WTC11 (cell line): ENCODE measurements around the gene CTDNEP1. TPM values are rescaled to one million over a fixed set of nuclear protein-coding genes. Genes with fewer than 3 reads are reported as not detected.

Experiments
- ATAC-seq: fragments of 200-7000 bp; cut with Tn5 transposase; 2 replicates; pipeline ENCODE4 v1.10.0; 2021; ENCODE audit warnings: mild to moderate bottlenecking, moderate library complexity
- CTCF ChIA-PET: fragments of 300-600 bp; sonication (Branson Sonifier 250); formaldehyde crosslinking; loops from one replicate; lab custom pipeline; 2021; ENCODE audit warnings: antibody characterized with exemption; lab: Charles Lee
- POLR2A ChIA-PET: fragments of 350-600 bp; sonication (Branson Sonifier 250); formaldehyde crosslinking; loops from one replicate; lab custom pipeline; 2021; ENCODE audit warnings: antibody characterized with exemption; lab: Charles Lee
- DNase-seq: peaks from one replicate; pipeline ENCODE4 v3.0.0; 2021; ENCODE audit warnings: low spot score
- H3K27ac Mint-ChIP-seq: 2 replicates; pipeline ENCODE4 v1.8.0; 2021; ENCODE audit warnings: mixed read lengths
- H3K27me3 Mint-ChIP-seq: 2 replicates; pipeline ENCODE4 v1.8.0; 2021; ENCODE audit warnings: low read depth, mild to moderate bottlenecking, moderate library complexity, mixed read lengths
- H3K36me3 Mint-ChIP-seq: 2 replicates; pipeline ENCODE4 v1.8.0; 2021; ENCODE audit warnings: mixed read lengths
- H3K4me1 Mint-ChIP-seq: 2 replicates; pipeline ENCODE4 v1.8.0; 2022; ENCODE audit warnings: mixed read lengths
- H3K4me3 Mint-ChIP-seq: 2 replicates; pipeline ENCODE4 v1.8.0; 2021; ENCODE audit warnings: mild to moderate bottlenecking, moderate library complexity, mixed read lengths
- H3K9me3 Mint-ChIP-seq: 2 replicates; pipeline ENCODE4 v1.8.0; 2021; ENCODE audit warnings: mixed read lengths
- AR ChIP-seq: fragments of 250-450 bp; sonication (Bioruptor Pico); IDR thresholded peaks from 2 replicates; pipeline ENCODE4 v1.9.0; 2021; ENCODE audit warnings: mild to moderate bottlenecking
- ATF1 ChIP-seq: sonication (generic); formaldehyde crosslinking; IDR thresholded peaks from 2 replicates; pipeline ENCODE4 v1.8.1; 2023; ENCODE audit warnings: mild to moderate bottlenecking, moderate library complexity, missing genetic modification reagents
- CREB1 ChIP-seq: sonication (generic); formaldehyde crosslinking; IDR thresholded peaks from 2 replicates; pipeline ENCODE4 v1.8.0; 2023; ENCODE audit warnings: mild to moderate bottlenecking, missing genetic modification reagents
- E2F4 ChIP-seq: sonication (generic); formaldehyde crosslinking; IDR thresholded peaks from 2 replicates; pipeline ENCODE4 v1.8.1; 2022; ENCODE audit warnings: low read depth, mild to moderate bottlenecking, moderate library complexity, missing genetic modification reagents, borderline replicate concordance
- ETV6 ChIP-seq: sonication (generic); formaldehyde crosslinking; IDR thresholded peaks from 2 replicates; pipeline ENCODE4 v1.8.1; 2022; ENCODE audit warnings: mild to moderate bottlenecking, missing genetic modification reagents
- FOXJ3 ChIP-seq: sonication (generic); formaldehyde crosslinking; IDR thresholded peaks from 2 replicates; pipeline ENCODE4 v1.9.0; 2021; ENCODE audit warnings: missing genetic modification reagents, mild to moderate bottlenecking, borderline replicate concordance
- FOXP1 ChIP-seq: sonication (generic); formaldehyde crosslinking; IDR thresholded peaks from 2 replicates; pipeline ENCODE4 v1.8.0; 2022; ENCODE audit warnings: missing genetic modification reagents, mild to moderate bottlenecking, moderate library complexity, borderline replicate concordance
- HMGXB4 ChIP-seq: sonication (generic); formaldehyde crosslinking; IDR thresholded peaks from 2 replicates; pipeline ENCODE4 v1.8.1; 2023; ENCODE audit warnings: mild to moderate bottlenecking, moderate library complexity, missing genetic modification reagents
- MAX ChIP-seq: sonication (generic); formaldehyde crosslinking; IDR thresholded peaks from 2 replicates; pipeline ENCODE4 v1.8.0; 2022; ENCODE audit warnings: mild to moderate bottlenecking, missing genetic modification reagents
- NR2C2 ChIP-seq: sonication (generic); formaldehyde crosslinking; IDR thresholded peaks from 2 replicates; pipeline ENCODE4 v1.8.0; 2022; ENCODE audit warnings: mild to moderate bottlenecking, missing genetic modification reagents
- RORB ChIP-seq: fragments of 250-450 bp; sonication (Bioruptor Pico); IDR thresholded peaks from 2 replicates; pipeline ENCODE4 v1.9.0; 2021; ENCODE audit warnings: mild to moderate bottlenecking
- TCF7 ChIP-seq: sonication (generic); formaldehyde crosslinking; IDR thresholded peaks from 2 replicates; pipeline ENCODE4 v1.8.0; 2022; ENCODE audit warnings: mild to moderate bottlenecking, low read depth, missing genetic modification reagents, moderate library complexity
- USF1 ChIP-seq: sonication (generic); formaldehyde crosslinking; IDR thresholded peaks from 2 replicates; pipeline ENCODE4 v1.8.0; 2022; ENCODE audit warnings: mild to moderate bottlenecking, missing genetic modification reagents
- USF2 ChIP-seq: sonication (generic); formaldehyde crosslinking; IDR thresholded peaks from 2 replicates; pipeline ENCODE4 v1.8.1; 2023; ENCODE audit warnings: mild to moderate bottlenecking, missing genetic modification reagents, moderate library complexity
- ZMAT4 ChIP-seq: fragments of 250-450 bp; sonication (Bioruptor Pico); IDR thresholded peaks from 2 replicates; pipeline ENCODE4 v1.9.0; 2021; ENCODE audit warnings: mild to moderate bottlenecking
- ZNF121 ChIP-seq: sonication (generic); formaldehyde crosslinking; IDR thresholded peaks from 2 replicates; pipeline ENCODE4 v1.8.0; 2023; ENCODE audit warnings: missing genetic modification reagents
- ZNF263 ChIP-seq: sonication (generic); formaldehyde crosslinking; IDR thresholded peaks from 2 replicates; pipeline ENCODE4 v1.8.1; 2022; ENCODE audit warnings: low read depth, mild to moderate bottlenecking, moderate library complexity, missing genetic modification reagents
- ZNF423 ChIP-seq: fragments of 250-450 bp; sonication (Bioruptor Pico); IDR thresholded peaks from 2 replicates; pipeline ENCODE4 v2.1.2; 2022; ENCODE audit warnings: mild to moderate bottlenecking, moderate library complexity
- ZNF425 ChIP-seq: fragments of 250-450 bp; sonication (Bioruptor Pico); conservative IDR thresholded peaks from 2 replicates; pipeline ENCODE4 v1.9.0; 2021; ENCODE audit warnings: mild to moderate bottlenecking
- ZNF532 ChIP-seq: fragments of 250-450 bp; sonication (Bioruptor Pico); IDR thresholded peaks from 2 replicates; pipeline ENCODE4 v1.9.0; 2021; ENCODE audit warnings: mild to moderate bottlenecking, borderline replicate concordance
- ZNF671 ChIP-seq: fragments of 250-450 bp; sonication (Bioruptor Pico); IDR thresholded peaks from 2 replicates; pipeline ENCODE4 v1.8.0; 2021; ENCODE audit warnings: mild to moderate bottlenecking
- total RNA-seq: library from RNA; stranded (reverse); gene quantifications from 3 replicates; pipeline ENCODE4 v1.2.3, GENCODE V29; 2021

CTDNEP1 gene
- total RNA-seq, 1 experiment from 2014 or later, result 127 TPM

- Mint-ChIP-seq H3K27ac (peak overlapping the region; percentile 99), H3K4me3 (peak overlapping the region; percentile 90), H3K27me3 (no peaks in the 10 kb centered on the region), H3K9me3 (no peaks in the 10 kb centered on the region), H3K36me3 (peaks cover 33% of the 10 kb centered on the region), H3K4me1 (peaks cover 33% of the 10 kb centered on the region)
- CTCF ChIA-PET, result interaction anchor here (0.5 to 3.4 kb wide), 11 partner anchors 23 to 309 kb away, joined by 3 to 21 read pairs (median 5); partner anchors contain the start of genes ACADVL, DLG4, NEURL4 and SLC2A4
- DNase-seq, result peak; percentile 96
- POLR2A ChIA-PET, result interaction anchor here (0.9 to 2.3 kb wide), 8 partner anchors 9 to 51 kb away, joined by 3 to 8 read pairs (median 4); partner anchors contain the start of genes ACADVL, CTDNEP1, DLG4 and ELP5
- peak; percentile 14 for ATAC-seq
- peak; percentile 66; the same call in 1 of the 2 replicates for TF ChIP-seq AR (CRISPR knock-in tag)
- TF ChIP-seq RORB (CRISPR knock-in tag), result 0 out of 2 replicates have a peak, but pooled peaks have one; percentile 24
- TF ChIP-seq ZNF671 (CRISPR knock-in tag), result no peak
- TF ChIP-seq ZMAT4, result peak; percentile 82; the same call in 1 of the 2 replicates
- TF ChIP-seq ATF1 (CRISPR knock-in tag), result no peak
- peak; percentile 29; the same call in 1 of the 2 replicates for TF ChIP-seq ZNF423 (CRISPR knock-in tag)
- TF ChIP-seq MAX (CRISPR knock-in tag), result peak; percentile 68
- TF ChIP-seq ZNF263 (CRISPR knock-in tag), result no peak
- peak; percentile 99 for TF ChIP-seq USF1 (CRISPR knock-in tag)
- TF ChIP-seq ZNF532 (CRISPR knock-in tag), result peak; percentile 85; the same call in 1 of the 2 replicates
- peak; percentile 99 for TF ChIP-seq USF2 (CRISPR knock-in tag)
- peak; percentile 82 for TF ChIP-seq ZNF425
- TF ChIP-seq HMGXB4 (CRISPR knock-in tag), result no peak
- TF ChIP-seq FOXP1 (CRISPR knock-in tag), result peak; percentile 89
- no peak for TF ChIP-seq CREB1 (CRISPR knock-in tag)
- no peak for TF ChIP-seq FOXJ3 (CRISPR knock-in tag)
- 0 out of 2 replicates have a peak, but pooled peaks have one; percentile 15 for TF ChIP-seq ETV6 (CRISPR knock-in tag)
- no peak for TF ChIP-seq ZNF121 (CRISPR knock-in tag)
- TF ChIP-seq NR2C2, result no peak
- TF ChIP-seq E2F4 (CRISPR knock-in tag), result no peak
- no peak for TF ChIP-seq TCF7 (CRISPR knock-in tag)
These were observed 8.6 kb downstream of the CTDNEP1 start for GRCh38 chr17:7242717-7243452.
